Measurements from ENCODE around the gene OXCT1. TPM values are rescaled to one million over a fixed set of nuclear protein-coding genes. Genes with fewer than 3 reads are reported as not detected.

OXCT1 gene
- total and polyA plus RNA-seq, 2 of the 4 experiments (the other 2 are of a cell fraction): 14.2 to 16.3 TPM

DNA sequence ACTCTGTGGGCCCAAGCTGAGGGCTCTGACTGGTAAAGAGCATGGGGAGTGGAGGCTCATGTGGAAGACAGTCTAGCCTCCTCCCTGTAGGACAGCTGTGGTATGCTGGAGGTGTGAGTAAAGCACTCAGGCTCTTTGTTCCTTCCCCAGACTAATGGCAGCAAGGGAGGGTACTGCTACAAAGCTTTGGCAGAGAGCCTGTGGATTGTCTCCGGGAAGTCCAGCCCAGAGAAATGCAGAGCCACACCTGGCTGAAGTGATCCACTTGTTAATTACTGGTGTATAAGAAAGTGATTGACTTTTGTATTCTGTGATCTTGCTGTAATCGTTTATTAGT lies 161.7 kb downstream of the OXCT1 start:
- Histone ChIP-seq H3K27me3 (ENCODE audit: control insufficient read depth, insufficient read depth, low read length) (no peaks in the 10 kb centered on the region), H2BK120ac (ENCODE audit: low read depth, low read length) (peak overlapping the region; percentile 16; the same call in 1 of the 2 replicates), H3K18ac (ENCODE audit: low read depth, low read length) (peak overlapping the region; percentile 61), H2BK20ac (ENCODE audit: low read depth, low read length) (no peak overlapping the region; the same call in 1 of the 2 replicates), H3K4me1 (ENCODE audit: control insufficient read depth, insufficient read depth, low read length) (peaks cover 5% of the 10 kb centered on the region), H4K20me1 (ENCODE audit: insufficient read depth, low read length) (no peaks in the 10 kb centered on the region), H3K9me3 (ENCODE audit: control insufficient read depth, insufficient read depth, low read length) (no peaks in the 10 kb centered on the region; the same call in 1 of the 2 replicates), H3K14ac (replicated peaks; ENCODE audit: low read depth, low read length) (no peak overlapping the region), H3K9ac (ENCODE audit: low read depth, low read length) (no peak overlapping the region), H2AFZ (replicated peaks; ENCODE audit: low read length, poor library complexity) (peak overlapping the region; percentile 73), H4K5ac (ENCODE audit: low read depth, low read length) (peak overlapping the region; percentile 82), H3K4ac (ENCODE audit: low read depth, low read length) (peak overlapping the region; percentile 26; the same call in 1 of the 2 replicates), H2BK5ac (ENCODE audit: low read depth, low read length, poor library complexity, severe bottlenecking) (no peak overlapping the region), H3K4me2 (ENCODE audit: low read depth, low read length) (peak overlapping the region; percentile 0; the same call in 1 of the 2 replicates), H3K4me3 (ENCODE audit: insufficient read depth, low read depth, low read length) (no peak overlapping the region), H3K27ac (ENCODE audit: insufficient read depth, low read length) (peak overlapping the region; percentile 72; the same call in 1 of the 2 replicates), H4K8ac (ENCODE audit: low read depth in 2 of 2, low read length in 2 of 2) (no peak overlapping the region), H3K79me1 (ENCODE audit: low read depth in 1 of 2, low read length in 2 of 2) (no peaks in the 10 kb centered on the region), H2BK15ac (ENCODE audit: low read depth, low read length) (no peak overlapping the region), H2AK5ac (ENCODE audit: low read depth, low read length) (no peak overlapping the region), H3K9me1 (ENCODE audit: insufficient read depth, low read length) (no peaks in the 10 kb centered on the region), H2AK9ac (replicated peaks; ENCODE audit: low read depth, low read length, poor library complexity) (no peak overlapping the region), H4K91ac (ENCODE audit: insufficient read depth, low read depth, low read length) (peak overlapping the region; percentile 22; the same call in 1 of the 2 replicates), H3K56ac (ENCODE audit: extremely low read depth, insufficient read depth, low read length) (no peak overlapping the region), H3K36me3 (ENCODE audit: control insufficient read depth, insufficient read depth, low read length) (no peaks in the 10 kb centered on the region), H3K23ac (ENCODE audit: low read depth, low read length) (no peak overlapping the region)
- ChIA-PET POLR2A (ENCODE audit: unreplicated experiment) (no interaction called here), CTCF (interaction anchor here (1.9 kb wide), 1 partner anchor 135 kb away, joined by 9 read pairs; no protein-coding TSS in a partner anchor)
- intact Hi-C loops (cut with micrococcal nuclease) (loop anchor here (1.0 to 10.0 kb wide), 3 partner anchors 135 to 804 kb away; no protein-coding TSS in a partner anchor), dilution Hi-C loops (cut with HindIII; ENCODE audit: low sequenced_read_pairs, unreplicated experiment) (no loop called here), in situ Hi-C loops (cut with MboI; ENCODE audit: low sequenced_read_pairs) (loop anchor here (5.0 kb wide), 1 partner anchor 134 kb away; no protein-coding TSS in a partner anchor)
- no TSS peak for BruUV-seq (replicated peaks)
- WGBS, 2 experiments (ENCODE audit: extremely low coverage in 2 of 2, insufficient read length in 1 of 2): no CpG with 5 or more reads among the region's 2 CpGs
- ATAC-seq (ENCODE audit: low read depth): peak; percentile 22
- no peak for DNase-seq
- TF ChIP-seq RFX5 (IDR thresholded peaks at IDR 0.05; ENCODE audit: low read depth, low read length): no peak
- no peak for TF ChIP-seq RAD21 (IDR thresholded peaks at IDR 0.05; ENCODE audit: low read length)
- no peak for TF ChIP-seq RCOR1 (IDR thresholded peaks at IDR 0.05; ENCODE audit: insufficient replicate concordance, low read length)
- TF ChIP-seq MAZ (IDR thresholded peaks at IDR 0.05; ENCODE audit: borderline replicate concordance, low read depth, low read length): no peak
- TF ChIP-seq MXI1 (IDR thresholded peaks at IDR 0.05; ENCODE audit: borderline replicate concordance, low read depth, low read length): no peak
- TF ChIP-seq BHLHE40 (IDR thresholded peaks at IDR 0.05; ENCODE audit: low read depth, low read length): no peak
